Right lobe of liver (tissue), 6 donors: ENCODE data around the gene SH2D1B. TPM values are rescaled to one million over a fixed set of nuclear protein-coding genes. Genes with fewer than 3 reads are reported as not detected.
"Not testable (repeated sequence)": the region's sequence is repeated elsewhere in the genome, so short reads cannot be mapped to it uniquely, and the experiment has no call there.

Experiments used
- ATAC-seq, 4 donors: fragments of 200-7000 bp; cut with Tn5 transposase; one replicate each; pipeline ENCODE4 v1.9.1; 2020; ENCODE audit warnings: mild to moderate bottlenecking in 4 of 4, moderate library complexity in 4 of 4
- DNase-seq, 3 donors: peaks; one replicate each; pipeline ENCODE4 v3.0.0-alpha.2; 2020
- H3K27ac ChIP-seq, 3 donors: fragments of 200-600 bp; one replicate each; pipeline ENCODE4 v1.8.0; 2022
- H3K27me3 ChIP-seq, 2 donors: fragments of 200-600 bp; one replicate each; pipeline ENCODE4 v1.8.0; 2022
- H3K36me3 ChIP-seq, 4 donors: fragments of 200-600 bp; sonication (generic) in 1 of 4; one replicate each; pipeline versions ENCODE4 v1.5.1 to v1.8.0; 2017 to 2022; ENCODE audit warnings: control low read depth in 1 of 4
- H3K4me1 ChIP-seq, 4 donors: fragments of 200-600 bp; sonication (generic) in 1 of 4; one replicate each; pipeline versions ENCODE4 v1.5.1 to v1.8.0; 2017 to 2022; ENCODE audit warnings: control low read depth in 1 of 4
- H3K4me3 ChIP-seq, 3 donors: fragments of 200-600 bp; one replicate each; pipeline ENCODE4 v1.8.0; 2022
- H3K9me3 ChIP-seq, 4 donors: fragments of 200-600 bp; sonication (generic) in 1 of 4; one replicate each; pipeline versions ENCODE4 v1.5.1 to v1.8.0; 2017 to 2022; ENCODE audit warnings: control low read depth in 1 of 4
- CTCF ChIP-seq, 4 donors: fragments of 200-600 bp in 3 of 4; fragments of 450-650 bp in 1 of 4; IDR thresholded peaks; one replicate each; pipeline versions ENCODE4 v1.5.1 to v1.8.0; 2016 to 2022; ENCODE audit warnings: antibody characterized with exemption in 4 of 4, mild to moderate bottlenecking in 2 of 4
- POLR2A ChIP-seq: fragments of 450-650 bp; IDR thresholded peaks from one replicate; pipeline ENCODE4 v1.6.1; 2017; ENCODE audit warnings: antibody characterized with exemption, mild to moderate bottlenecking
- WGBS: methylation state at CpG from one replicate; pipeline ENCODE4 v1.1.6; 2018; ENCODE audit warnings: low coverage, low lambda C conversion rate; ENCODE audit not compliant: insufficient coverage; ENCODE audit errors: missing lambda C conversion rate; 5-methylcytosine and 5-hydroxymethylcytosine counted together
- intact Hi-C, 2 donors: fragments of 100-400 bp; cut with DNase I; formaldehyde crosslinking; loops; one replicate each; pipeline versions ENCODE4 v1.11.2 to v1.14.1; 2022
- total RNA-seq, 6 experiments: library from RNA; depleted of rRNA in 2 of 6; stranded (reverse); fragments of >200 nt in 2 of 6; fragmentation: NEBNext Ultra II Directional in 3 of 6; extraction: Animal tissue kit (Norgen Biotek cat#: 25700) in 3 of 6; gene quantifications; one replicate each; pipeline versions ENCODE4 v1.1.0 to v1.2.4, GENCODE V29; 2016 to 2023
- donor health status: DM: no; HTN: yes; CAD: no.
- donor health status: DM: no; HTN: no; CAD: no.
- donor health status: DM: no; HTN: no; CAD: no.
- donor health status: DM: no; HTN: yes; CAD: no.
- donor health status: DM: no; HTN: yes; CAD: no.

SH2D1B gene
- total RNA-seq, 6 experiments from 2014 or later, result 0.17 to 0.60 (median 0.31) TPM; not detected in 3

- Histone ChIP-seq H3K27ac (no peak overlapping the region), H3K36me3 (no peaks in the 10 kb centered on the region), H3K4me1 (no peaks in the 10 kb centered on the region), H3K9me3 (no peaks in the 10 kb centered on the region), H3K4me3 (no peak overlapping the region), H3K27me3 (no peaks in the 10 kb centered on the region)
- intact Hi-C loops, result no loop called here
- TF ChIP-seq CTCF (IDR thresholded peaks at IDR 0.05) (no peak), POLR2A (no peak)
- ATAC-seq, result no peak
- DNase-seq, result no peak
Measured at GRCh38 chr1:162444903-162445302, 33.0 kb upstream of the SH2D1B start.

- H3K36me3 ChIP-seq, intact Hi-C loops, H3K9me3 ChIP-seq, H3K27me3 ChIP-seq, H3K4me3 ChIP-seq, ATAC-seq, H3K4me1 ChIP-seq, DNase-seq, H3K27ac ChIP-seq: not testable (repeated sequence)
- WGBS, result 73% methylated on average over 5 of the region's 47 CpGs
Measured at GRCh38 chr1:162432977-162433713, 21.2 kb upstream of the SH2D1B start.

GRCh38 chr1:162430583-162430982 is 18.6 kb upstream of the SH2D1B start:
- no peak overlapping the region for H3K4me3 ChIP-seq
- no peaks in the 10 kb centered on the region for H3K27me3 ChIP-seq
- TF ChIP-seq POLR2A (no peak), CTCF (IDR thresholded peaks at IDR 0.05) (no peak)
- H3K4me1 ChIP-seq, result no peaks in the 10 kb centered on the region
- no peak for DNase-seq
- no peak for ATAC-seq
- H3K27ac ChIP-seq, result no peak overlapping the region
- 84% methylated on average over 3 of the region's 4 CpGs for WGBS
- no peaks in the 10 kb centered on the region for H3K9me3 ChIP-seq
- no peaks in the 10 kb centered on the region for H3K36me3 ChIP-seq
- intact Hi-C loops, result no loop called here

GRCh38 chr1:162422662-162423375 is 10.9 kb upstream of the SH2D1B start:
- H3K4me1 ChIP-seq, result no peaks in the 10 kb centered on the region
- 71% methylated on average over 7 of the region's 10 CpGs for WGBS
- H3K9me3 ChIP-seq, result no peaks in the 10 kb centered on the region
- H3K27me3 ChIP-seq, result no peaks in the 10 kb centered on the region
- TF ChIP-seq POLR2A, result no peak
- no peak for TF ChIP-seq CTCF (IDR thresholded peaks at IDR 0.05)
- intact Hi-C loops, result no loop called here
- H3K27ac ChIP-seq, result no peak overlapping the region
- no peak overlapping the region for H3K4me3 ChIP-seq
- ATAC-seq (peak; percentile 34 to 67 (median 34)), DNase-seq (no peak)
- no peaks in the 10 kb centered on the region for H3K36me3 ChIP-seq
